22Rv1 (cell line): ENCODE data around the gene AMIGO1.
A peak's percentile ranks its signal among the peaks of the same experiment; 100 is the strongest.

Experiments
- H3K27ac ChIP-seq: fragments of 450-650 bp; 2 replicates; pipeline ENCODE4 v1.5.1; 2017
- CTCF ChIP-seq: fragments of 450-650 bp; IDR thresholded peaks from 2 replicates; pipeline ENCODE4 v1.5.1; 2017; ENCODE audit warnings: mild to moderate bottlenecking
- ZFX ChIP-seq: fragments of 450-650 bp; IDR thresholded peaks from 2 replicates; pipeline ENCODE4 v1.6.1; 2017; ENCODE audit warnings: antibody characterized with exemption, borderline replicate concordance

AMIGO1 gene

GRCh38 chr1:109509176-109510134 is at the start of gene AMIGO1:
AMIGO1 (minus strand) TSS chr1:109509727; CDS start chr1:109508912, 815 bp downstream.
- no peak within 1 kb of the TSS for H3K27ac ChIP-seq
- TF ChIP-seq CTCF = no peak
- TF ChIP-seq ZFX = no peak

GRCh38 chr1:109557520-109557919 is 48.0 kb upstream of the AMIGO1 start:
- no peak overlapping the region for H3K27ac ChIP-seq
- TF ChIP-seq CTCF = no peak
- no peak for TF ChIP-seq ZFX

DNA sequence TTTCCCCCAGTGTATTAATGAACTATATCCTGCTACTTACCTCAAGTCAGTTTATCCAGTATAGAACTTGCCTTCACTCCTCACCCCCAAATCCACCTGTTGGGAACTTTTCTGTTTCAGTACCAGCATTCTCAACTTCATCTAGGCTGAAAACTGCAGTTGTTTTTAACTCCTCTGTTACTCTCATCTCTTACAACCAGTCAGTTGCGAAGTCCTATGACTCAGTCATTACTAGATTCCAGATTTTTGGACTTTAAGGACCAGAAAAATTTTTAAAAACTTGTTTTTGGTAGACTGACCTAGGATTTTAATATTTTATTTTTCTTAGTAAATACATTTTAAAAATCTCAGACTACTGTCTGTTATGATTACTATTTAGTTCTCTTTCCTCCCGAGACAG is 47.0 kb upstream of the AMIGO1 start:
- no peak overlapping the region for H3K27ac ChIP-seq
- TF ChIP-seq ZFX (no peak), CTCF (no peak)

DNA sequence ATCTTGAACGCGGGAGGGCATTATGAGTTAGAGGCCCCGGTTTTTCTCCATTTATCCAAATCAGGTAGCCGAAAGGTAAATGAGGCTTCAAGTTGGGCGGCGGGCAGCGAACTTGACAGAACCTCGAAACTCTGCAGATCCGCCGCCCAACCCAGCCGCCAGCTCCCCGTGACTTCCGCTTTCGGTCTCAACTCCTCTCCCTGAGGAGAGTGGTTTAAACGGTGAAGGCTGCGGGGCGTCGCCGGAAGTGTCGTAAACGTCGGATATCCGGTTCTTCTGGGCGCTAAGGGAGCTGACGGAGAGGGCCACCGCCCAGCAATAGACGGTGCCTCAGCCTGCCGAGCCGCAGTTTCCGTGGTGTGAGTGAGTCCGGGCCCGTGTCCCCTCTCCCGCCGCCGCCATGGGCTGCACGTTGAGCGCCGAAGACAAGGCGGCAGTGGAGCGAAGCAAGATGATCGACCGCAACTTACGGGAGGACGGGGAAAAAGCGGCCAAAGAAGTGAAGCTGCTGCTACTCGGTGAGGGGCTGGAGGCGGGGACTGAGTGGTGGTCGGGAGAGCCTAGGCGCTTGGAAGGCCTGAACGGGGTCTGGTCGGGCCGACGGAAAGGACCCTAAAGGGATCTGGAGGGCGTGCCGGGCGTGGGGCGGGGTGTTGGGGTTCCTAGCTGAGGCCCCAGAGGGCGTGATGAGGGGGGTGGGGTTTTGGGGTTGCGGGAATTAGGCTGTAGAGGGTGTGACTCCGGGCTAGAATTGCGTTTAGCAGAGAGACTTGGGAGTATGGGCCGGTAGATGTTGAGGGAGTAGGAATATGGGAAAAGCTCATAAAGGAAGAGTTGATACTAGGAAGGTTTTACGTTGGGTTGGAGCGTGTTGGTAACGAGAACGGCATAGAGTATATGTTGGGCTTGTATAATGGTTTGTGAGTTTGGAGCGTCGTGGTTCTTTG is 39.1 kb upstream of the AMIGO1 start, which contains the start of gene GNAI3:
TSS of gene GNAI3 (plus strand) at position 295 of the 947 bp plus-strand sequence. CDS start at position 401, 106 bp downstream.
- peak within 1 kb of the TSS; percentile 81 for H3K27ac ChIP-seq
- TF ChIP-seq ZFX = no peak

GRCh38 chr1:109547463-109548320 is 38.2 kb upstream of the AMIGO1 start:
- TF ChIP-seq CTCF = no peak
- no peak for TF ChIP-seq ZFX
- peak overlapping the region; percentile 81 for H3K27ac ChIP-seq

DNA sequence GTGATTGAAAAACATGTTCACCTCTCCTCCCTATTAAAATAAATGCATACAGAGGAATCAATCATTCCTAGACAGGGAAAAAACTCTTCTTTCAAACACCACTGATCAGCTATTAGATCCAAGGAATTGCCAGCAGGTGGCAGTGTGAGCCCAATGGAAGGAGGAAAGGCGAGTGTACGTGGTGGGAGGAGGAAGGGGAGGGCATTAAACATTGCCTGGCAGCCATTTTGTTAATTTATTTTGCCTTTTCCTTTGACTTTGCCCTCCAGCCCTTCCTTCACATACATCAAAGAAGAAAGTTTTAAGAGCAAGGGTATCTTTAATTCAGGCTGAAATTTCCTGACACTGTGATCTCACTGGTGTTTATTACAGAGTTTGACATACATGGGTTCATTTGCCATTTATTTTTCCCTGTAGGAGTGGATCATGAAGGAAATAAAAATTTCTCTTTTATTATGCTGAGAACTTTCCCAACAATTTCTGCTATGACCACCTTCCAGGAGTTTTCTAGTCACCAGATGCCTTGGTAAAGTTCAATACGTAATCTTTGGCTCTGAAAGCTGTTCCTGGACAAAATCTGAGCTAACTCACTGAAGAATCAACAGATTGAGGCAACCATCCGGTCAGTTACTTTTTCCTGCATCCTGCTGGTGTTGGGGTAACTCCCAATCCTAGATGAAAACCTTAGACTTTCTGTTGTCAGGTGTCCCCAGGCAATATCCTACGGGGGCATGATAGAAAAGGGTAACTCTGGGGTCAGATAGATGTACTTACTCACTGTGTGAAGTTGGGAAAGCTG is 37.0 kb upstream of the AMIGO1 start:
- TF ChIP-seq CTCF (peak; percentile 88), ZFX (no peak)

More for the DNA sequence above, 37.0 kb upstream of the AMIGO1 start:
- H3K27ac ChIP-seq = peak overlapping the region; percentile 81
